Neutrophil (primary cell): ENCODE results near the gene WNT11.

Source experiments
- H3K27ac ChIP-seq: fragments of 200-600 bp; sonication (generic); 2 replicates; pipeline ENCODE4 v1.5.1; 2016; ENCODE audit warnings: mild to moderate bottlenecking, moderate library complexity
- H3K27me3 ChIP-seq: fragments of 200-600 bp; sonication (generic); 2 replicates; pipeline ENCODE4 v1.6.0; 2016; ENCODE audit warnings: mild to moderate bottlenecking
- H3K36me3 ChIP-seq: fragments of 200-600 bp; sonication (generic); 2 replicates; pipeline ENCODE4 v1.5.1; 2017
- H3K4me1 ChIP-seq, 2 experiments: fragments of 200-600 bp in 1 of 2; sonication (generic) in 1 of 2; 1 replicate in 1 of 2; 2 replicates in 1 of 2; pipeline versions ENCODE4 v1.5.1 to v1.6.1; 2013 to 2016; ENCODE audit warnings: low read depth in 1 of 2, low read length in 1 of 2, mild to moderate bottlenecking in 1 of 2, moderate library complexity in 1 of 2; ENCODE audit not compliant: control insufficient read depth in 1 of 2, insufficient read depth in 1 of 2
- H3K4me3 ChIP-seq, 2 experiments: fragments of 200-600 bp in 1 of 2; sonication (generic) in 1 of 2; 1 replicate in 1 of 2; 2 replicates in 1 of 2; pipeline ENCODE4 v1.5.1; 2013 to 2016; ENCODE audit warnings: low read depth in 1 of 2, low read length in 1 of 2, mild to moderate bottlenecking in 1 of 2, moderate library complexity in 1 of 2
- H3K9me3 ChIP-seq: fragments of 200-600 bp; sonication (generic); 2 replicates; pipeline ENCODE4 v1.5.1; 2016
- TF ChIP-seq, protein P1 (sequence below): fragments of 200-600 bp; sonication (generic); IDR thresholded peaks from 2 replicates; pipeline ENCODE4 v1.5.1; 2016; ENCODE audit warnings: antibody characterized with exemption

The WNT11 gene

DNA sequence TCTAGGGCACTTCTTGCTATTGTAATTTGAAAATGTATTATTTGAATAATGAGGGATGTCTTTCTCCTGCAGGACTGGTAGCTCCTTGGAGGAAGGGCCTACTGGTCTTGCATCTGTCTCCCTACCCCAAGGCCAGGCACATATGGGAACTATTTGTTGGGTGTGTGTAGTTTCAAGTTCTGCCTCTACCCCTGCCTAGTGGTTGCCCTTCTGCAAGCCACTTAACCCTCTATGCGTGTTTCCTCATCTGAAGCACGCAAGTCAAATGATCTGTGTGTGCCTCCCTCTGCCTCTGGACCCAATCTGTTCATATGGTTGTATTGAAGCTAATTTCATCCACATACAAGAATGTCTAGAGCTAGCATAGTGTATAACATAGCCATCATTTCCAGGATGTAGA, 67.0 kb downstream of the WNT11 start:
- no peaks in the 10 kb centered on the region for H3K9me3 ChIP-seq
- TF ChIP-seq, protein P1, sequence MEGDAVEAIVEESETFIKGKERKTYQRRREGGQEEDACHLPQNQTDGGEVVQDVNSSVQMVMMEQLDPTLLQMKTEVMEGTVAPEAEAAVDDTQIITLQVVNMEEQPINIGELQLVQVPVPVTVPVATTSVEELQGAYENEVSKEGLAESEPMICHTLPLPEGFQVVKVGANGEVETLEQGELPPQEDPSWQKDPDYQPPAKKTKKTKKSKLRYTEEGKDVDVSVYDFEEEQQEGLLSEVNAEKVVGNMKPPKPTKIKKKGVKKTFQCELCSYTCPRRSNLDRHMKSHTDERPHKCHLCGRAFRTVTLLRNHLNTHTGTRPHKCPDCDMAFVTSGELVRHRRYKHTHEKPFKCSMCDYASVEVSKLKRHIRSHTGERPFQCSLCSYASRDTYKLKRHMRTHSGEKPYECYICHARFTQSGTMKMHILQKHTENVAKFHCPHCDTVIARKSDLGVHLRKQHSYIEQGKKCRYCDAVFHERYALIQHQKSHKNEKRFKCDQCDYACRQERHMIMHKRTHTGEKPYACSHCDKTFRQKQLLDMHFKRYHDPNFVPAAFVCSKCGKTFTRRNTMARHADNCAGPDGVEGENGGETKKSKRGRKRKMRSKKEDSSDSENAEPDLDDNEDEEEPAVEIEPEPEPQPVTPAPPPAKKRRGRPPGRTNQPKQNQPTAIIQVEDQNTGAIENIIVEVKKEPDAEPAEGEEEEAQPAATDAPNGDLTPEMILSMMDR, result no peak
- no peak overlapping the region for H3K27ac ChIP-seq
- no peaks in the 10 kb centered on the region for H3K27me3 ChIP-seq
- peaks cover 36% of the 10 kb centered on the region for H3K36me3 ChIP-seq
- no peaks in the 10 kb centered on the region for H3K4me1 ChIP-seq
- no peak overlapping the region for H3K4me3 ChIP-seq
